ENCODE results near the gene KLK4. TPM values are rescaled to one million over a fixed set of nuclear protein-coding genes. Genes with fewer than 3 reads are reported as not detected.

Gene KLK4
- total and polyA plus RNA-seq, 9 of the 15 experiments (the other 6 are each of a cell fraction or from before 2014, with no cell fraction given) = not detected

GRCh38 chr19:50897191-50897607 lies 14.0 kb downstream of the KLK4 start (continued):
- TF ChIP-seq ZBTB40 (IDR thresholded peaks at IDR 0.05) = no peak
- no peak for TF ChIP-seq ZBTB40 (CRISPR knock-in tag; IDR thresholded peaks at IDR 0.05)
- no peak for TF ChIP-seq IFI16 (CRISPR knock-in tag; IDR thresholded peaks at IDR 0.05)
- TF ChIP-seq ZNF551 (CRISPR knock-in tag; IDR thresholded peaks at IDR 0.05) = no peak
- no peak for TF ChIP-seq ARID3B (CRISPR knock-in tag; IDR thresholded peaks at IDR 0.05; ENCODE audit: borderline replicate concordance)
- no peak for TF ChIP-seq EHMT2 (IDR thresholded peaks at IDR 0.05)
- TF ChIP-seq, protein P1, sequence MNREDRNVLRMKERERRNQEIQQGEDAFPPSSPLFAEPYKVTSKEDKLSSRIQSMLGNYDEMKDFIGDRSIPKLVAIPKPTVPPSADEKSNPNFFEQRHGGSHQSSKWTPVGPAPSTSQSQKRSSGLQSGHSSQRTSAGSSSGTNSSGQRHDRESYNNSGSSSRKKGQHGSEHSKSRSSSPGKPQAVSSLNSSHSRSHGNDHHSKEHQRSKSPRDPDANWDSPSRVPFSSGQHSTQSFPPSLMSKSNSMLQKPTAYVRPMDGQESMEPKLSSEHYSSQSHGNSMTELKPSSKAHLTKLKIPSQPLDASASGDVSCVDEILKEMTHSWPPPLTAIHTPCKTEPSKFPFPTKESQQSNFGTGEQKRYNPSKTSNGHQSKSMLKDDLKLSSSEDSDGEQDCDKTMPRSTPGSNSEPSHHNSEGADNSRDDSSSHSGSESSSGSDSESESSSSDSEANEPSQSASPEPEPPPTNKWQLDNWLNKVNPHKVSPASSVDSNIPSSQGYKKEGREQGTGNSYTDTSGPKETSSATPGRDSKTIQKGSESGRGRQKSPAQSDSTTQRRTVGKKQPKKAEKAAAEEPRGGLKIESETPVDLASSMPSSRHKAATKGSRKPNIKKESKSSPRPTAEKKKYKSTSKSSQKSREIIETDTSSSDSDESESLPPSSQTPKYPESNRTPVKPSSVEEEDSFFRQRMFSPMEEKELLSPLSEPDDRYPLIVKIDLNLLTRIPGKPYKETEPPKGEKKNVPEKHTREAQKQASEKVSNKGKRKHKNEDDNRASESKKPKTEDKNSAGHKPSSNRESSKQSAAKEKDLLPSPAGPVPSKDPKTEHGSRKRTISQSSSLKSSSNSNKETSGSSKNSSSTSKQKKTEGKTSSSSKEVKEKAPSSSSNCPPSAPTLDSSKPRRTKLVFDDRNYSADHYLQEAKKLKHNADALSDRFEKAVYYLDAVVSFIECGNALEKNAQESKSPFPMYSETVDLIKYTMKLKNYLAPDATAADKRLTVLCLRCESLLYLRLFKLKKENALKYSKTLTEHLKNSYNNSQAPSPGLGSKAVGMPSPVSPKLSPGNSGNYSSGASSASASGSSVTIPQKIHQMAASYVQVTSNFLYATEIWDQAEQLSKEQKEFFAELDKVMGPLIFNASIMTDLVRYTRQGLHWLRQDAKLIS (CRISPR knock-in tag; IDR thresholded peaks at IDR 0.05) = no peak
- TF ChIP-seq, protein P2, sequence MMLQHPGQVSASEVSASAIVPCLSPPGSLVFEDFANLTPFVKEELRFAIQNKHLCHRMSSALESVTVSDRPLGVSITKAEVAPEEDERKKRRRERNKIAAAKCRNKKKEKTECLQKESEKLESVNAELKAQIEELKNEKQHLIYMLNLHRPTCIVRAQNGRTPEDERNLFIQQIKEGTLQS (IDR thresholded peaks at IDR 0.05) = no peak
- TF ChIP-seq, protein P2 (CRISPR knock-in tag; conservative IDR thresholded peaks at IDR 0.05) = no peak
- no peak for TF ChIP-seq POLR2AphosphoS5 (IDR thresholded peaks at IDR 0.05; ENCODE audit: control insufficient read depth, insufficient read depth, low read depth, low read length)
- no peak for TF ChIP-seq SIN3A (IDR thresholded peaks at IDR 0.05; ENCODE audit: borderline replicate concordance in 2 of 2, control insufficient read depth in 1 of 2, low read depth in 2 of 2, low read length in 2 of 2)
- TF ChIP-seq, protein P3, sequence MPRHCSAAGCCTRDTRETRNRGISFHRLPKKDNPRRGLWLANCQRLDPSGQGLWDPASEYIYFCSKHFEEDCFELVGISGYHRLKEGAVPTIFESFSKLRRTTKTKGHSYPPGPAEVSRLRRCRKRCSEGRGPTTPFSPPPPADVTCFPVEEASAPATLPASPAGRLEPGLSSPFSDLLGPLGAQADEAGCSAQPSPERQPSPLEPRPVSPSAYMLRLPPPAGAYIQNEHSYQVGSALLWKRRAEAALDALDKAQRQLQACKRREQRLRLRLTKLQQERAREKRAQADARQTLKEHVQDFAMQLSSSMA (CRISPR knock-in tag; IDR thresholded peaks at IDR 0.05) = no peak

All from K562 (cell line).